C4-2B (cell line): ENCODE data around the gene OLFM1.
"Not testable (repeated sequence)": the region's sequence is repeated elsewhere in the genome, so short reads cannot be mapped to it uniquely, and the experiment has no call there.

Source experiments
- H3K27ac ChIP-seq: fragments of 450-650 bp; 2 replicates; pipeline ENCODE4 v1.5.1; 2017
- ZFX ChIP-seq: fragments of 450-650 bp; IDR thresholded peaks from 2 replicates; pipeline ENCODE4 v1.6.1; 2017
- TF ChIP-seq, protein P1 (sequence below): fragments of 450-650 bp; conservative IDR thresholded peaks from 2 replicates; pipeline ENCODE4 v1.5.1; 2017; ENCODE audit warnings: mild to moderate bottlenecking

OLFM1 gene

DNA sequence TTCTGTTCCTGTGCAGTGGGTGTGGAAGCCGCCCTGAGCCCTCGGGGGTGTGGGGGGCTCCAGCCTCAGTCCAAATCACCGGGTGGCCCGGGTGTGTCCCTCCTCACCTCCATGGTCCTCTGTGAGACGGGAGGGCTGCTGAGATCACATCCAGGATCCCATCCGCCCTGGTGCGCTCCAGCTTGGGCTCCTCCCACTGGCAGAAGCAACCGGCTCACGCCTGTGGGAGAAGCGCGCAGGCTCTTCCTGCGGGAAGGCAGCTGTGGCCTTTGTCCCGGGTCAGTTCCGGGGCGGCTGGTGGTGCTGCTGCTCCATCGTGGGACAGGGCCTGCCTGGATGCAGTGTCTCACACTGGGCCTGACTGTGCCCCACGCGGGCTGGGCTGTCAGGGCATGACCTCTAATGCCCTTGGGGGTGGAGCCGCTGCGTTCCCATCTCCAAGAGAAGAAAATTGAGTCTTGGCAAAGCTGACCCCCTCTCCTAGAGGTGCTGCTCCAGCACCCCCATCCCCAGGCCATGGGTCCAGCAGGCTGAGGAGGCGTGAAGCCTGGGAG is 18.5 kb downstream of the OLFM1 start:
- TF ChIP-seq ZFX = no peak
- TF ChIP-seq, protein P1, sequence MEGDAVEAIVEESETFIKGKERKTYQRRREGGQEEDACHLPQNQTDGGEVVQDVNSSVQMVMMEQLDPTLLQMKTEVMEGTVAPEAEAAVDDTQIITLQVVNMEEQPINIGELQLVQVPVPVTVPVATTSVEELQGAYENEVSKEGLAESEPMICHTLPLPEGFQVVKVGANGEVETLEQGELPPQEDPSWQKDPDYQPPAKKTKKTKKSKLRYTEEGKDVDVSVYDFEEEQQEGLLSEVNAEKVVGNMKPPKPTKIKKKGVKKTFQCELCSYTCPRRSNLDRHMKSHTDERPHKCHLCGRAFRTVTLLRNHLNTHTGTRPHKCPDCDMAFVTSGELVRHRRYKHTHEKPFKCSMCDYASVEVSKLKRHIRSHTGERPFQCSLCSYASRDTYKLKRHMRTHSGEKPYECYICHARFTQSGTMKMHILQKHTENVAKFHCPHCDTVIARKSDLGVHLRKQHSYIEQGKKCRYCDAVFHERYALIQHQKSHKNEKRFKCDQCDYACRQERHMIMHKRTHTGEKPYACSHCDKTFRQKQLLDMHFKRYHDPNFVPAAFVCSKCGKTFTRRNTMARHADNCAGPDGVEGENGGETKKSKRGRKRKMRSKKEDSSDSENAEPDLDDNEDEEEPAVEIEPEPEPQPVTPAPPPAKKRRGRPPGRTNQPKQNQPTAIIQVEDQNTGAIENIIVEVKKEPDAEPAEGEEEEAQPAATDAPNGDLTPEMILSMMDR = no peak
- H3K27ac ChIP-seq = no peak overlapping the region

DNA sequence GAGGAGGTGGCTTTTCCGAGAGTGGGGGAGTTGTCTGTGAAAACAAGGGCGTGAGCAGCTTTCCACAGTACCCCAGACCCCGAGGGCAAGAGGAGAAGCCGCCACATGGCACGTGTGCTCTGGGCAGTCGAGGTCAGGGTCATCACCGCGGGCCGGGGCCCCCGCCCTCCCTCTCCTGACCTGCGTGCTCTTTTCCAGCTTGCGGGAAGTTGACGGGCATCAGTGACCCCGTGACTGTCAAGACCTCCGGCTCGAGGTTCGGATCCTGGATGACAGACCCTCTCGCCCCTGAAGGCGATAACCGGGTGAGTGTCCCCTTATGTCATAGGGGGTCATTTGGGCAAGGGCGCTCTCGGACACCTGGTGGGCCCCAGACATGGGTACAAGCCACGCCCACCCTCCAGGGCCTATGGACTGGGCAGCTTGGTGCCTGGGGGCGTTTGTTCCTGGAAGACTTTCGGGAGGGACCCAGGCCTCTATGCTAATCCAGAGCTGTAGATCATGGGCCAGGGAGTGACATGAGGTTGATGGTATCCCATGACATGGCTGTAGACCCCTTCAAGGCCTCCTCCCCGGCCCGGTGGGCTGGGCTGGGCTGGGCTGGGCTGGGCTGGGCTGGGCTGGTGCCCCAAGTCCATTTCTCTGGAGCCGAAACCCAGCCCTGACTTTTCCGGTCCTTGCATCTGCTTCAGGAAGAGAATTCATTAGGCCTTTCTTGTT is 19.2 kb downstream of the OLFM1 start:
- no peak overlapping the region for H3K27ac ChIP-seq
- TF ChIP-seq, protein P1 = no peak
- no peak for TF ChIP-seq ZFX

DNA sequence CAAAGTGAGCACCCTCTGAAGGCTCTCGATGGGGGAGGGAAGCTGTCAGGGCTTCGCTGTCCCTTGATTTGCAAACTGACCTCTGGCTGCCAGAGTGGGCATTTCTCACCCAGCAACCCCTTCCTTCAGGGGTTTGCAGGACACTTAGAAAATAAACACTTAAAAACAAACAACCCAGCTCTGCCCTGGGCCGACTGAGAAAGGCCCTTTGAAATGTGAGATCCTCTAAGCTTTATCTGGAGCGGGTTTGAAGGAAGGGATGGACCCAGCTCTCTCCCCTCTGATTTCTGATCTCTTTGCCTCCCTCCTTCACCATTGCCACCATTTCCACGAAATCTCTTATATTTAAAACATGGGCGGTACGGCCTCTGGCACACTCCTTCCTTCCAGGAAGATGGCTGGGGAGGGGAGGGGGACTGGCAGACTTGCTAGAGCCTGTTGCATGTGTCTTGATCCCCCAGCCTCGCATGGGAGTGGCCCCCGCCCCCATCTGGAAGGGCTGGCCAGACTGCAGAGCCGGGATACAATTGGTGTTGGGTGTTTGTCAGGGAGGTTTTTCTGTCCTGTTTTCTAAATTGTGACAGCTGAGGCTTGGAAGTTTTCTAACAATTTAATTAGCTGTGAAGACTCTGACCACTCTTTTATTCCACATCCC is 20.2 kb downstream of the OLFM1 start:
- no peak overlapping the region for H3K27ac ChIP-seq
- no peak for TF ChIP-seq ZFX

DNA sequence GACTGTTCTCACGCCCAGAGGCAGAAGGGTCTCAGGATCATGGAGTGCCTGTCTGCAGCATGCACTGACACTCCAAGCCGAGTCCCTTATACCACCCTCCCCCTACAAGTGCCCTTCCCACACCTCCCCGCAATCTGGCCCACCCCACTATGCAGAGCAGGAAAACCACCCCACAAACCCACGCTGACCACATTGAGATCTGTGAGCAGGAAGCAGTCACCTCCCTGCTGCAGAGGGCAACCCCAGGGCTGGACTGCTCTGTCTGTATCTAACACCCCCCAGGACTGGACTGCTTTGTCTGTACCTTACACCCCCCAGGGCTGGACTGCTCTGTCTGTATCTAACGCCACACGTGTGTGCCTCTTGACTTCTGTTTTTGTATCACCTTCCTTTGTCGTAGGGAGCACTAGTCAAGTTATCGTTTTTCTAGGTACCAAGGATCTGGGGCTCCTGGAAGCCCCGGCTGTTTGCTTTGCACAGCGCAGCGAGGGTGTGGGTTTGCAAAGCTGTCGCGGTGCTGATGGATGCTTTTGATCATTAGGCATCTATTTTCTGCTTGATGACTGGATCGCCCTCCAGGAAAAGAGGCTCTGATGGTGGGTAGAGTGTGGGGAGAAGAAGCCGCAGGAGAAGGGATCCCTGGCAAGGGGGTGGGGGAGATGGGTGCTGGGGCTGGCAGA is 21.5 kb downstream of the OLFM1 start:
- no peak overlapping the region for H3K27ac ChIP-seq
- TF ChIP-seq, protein P1 = no peak
- no peak for TF ChIP-seq ZFX

DNA sequence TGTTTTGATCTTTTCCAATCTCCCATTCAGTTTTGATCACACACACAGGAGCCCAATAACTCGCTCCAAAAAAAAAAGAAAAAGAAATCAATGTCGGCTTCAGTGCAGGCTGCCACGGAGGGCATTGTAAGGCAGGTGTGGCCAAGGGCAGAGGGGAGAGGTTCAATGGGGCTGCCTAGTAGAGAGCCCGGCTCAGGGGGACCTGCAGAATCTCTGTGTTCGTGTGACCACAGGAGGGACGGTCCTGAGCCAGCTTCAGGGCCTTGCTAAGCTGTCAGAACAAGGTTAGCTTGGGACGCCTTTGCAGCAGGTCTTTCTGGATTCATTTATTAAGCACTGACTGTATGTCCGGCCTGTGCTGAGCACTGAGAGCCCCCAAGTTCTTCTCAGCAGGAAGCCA is 22.2 kb downstream of the OLFM1 start:
- H3K27ac ChIP-seq = no peak overlapping the region
- no peak for TF ChIP-seq ZFX
- TF ChIP-seq, protein P1 = no peak

DNA sequence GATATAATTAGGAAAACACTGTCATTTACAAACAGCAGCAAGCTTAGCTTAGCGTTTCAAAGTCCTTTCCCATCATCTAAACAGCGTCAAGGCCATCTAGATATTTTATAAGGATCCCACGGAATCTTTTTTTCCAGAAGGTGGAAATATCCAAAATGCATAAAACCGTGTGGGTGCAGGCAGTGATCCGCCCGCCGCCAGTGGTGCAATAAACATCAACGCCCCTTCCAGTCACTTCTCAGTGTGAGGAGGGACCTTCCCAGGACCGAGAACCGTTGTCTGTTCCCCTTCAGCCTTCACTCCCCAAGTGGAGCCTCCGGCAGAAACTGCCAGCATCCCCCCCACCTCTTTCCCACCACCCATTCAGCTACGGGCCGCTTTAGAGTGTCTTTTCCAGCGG is 22.9 kb downstream of the OLFM1 start:
- H3K27ac ChIP-seq = no peak overlapping the region
- TF ChIP-seq, protein P1 = no peak
- TF ChIP-seq ZFX = no peak

DNA sequence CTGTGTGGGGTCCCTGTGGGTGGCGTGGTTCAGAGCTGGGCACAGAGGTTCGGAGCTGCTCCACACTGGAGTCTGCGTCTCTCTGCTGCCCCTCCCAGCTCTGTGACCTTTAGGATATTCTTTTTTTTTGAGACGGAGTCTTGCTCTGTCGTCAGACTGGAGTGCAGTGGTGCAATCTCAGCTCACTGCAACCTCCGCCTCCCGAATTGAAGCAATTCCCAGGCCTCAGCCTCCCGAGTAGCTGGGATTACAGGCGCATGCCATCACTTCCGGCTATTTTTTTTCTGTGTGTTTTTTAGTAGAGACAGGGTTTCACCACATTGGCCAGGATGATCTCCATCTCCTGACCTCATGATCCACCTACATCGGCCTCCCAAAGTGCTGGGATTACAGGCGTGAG is 24.1 kb downstream of the OLFM1 start:
- not testable (repeated sequence) for H3K27ac ChIP-seq

DNA sequence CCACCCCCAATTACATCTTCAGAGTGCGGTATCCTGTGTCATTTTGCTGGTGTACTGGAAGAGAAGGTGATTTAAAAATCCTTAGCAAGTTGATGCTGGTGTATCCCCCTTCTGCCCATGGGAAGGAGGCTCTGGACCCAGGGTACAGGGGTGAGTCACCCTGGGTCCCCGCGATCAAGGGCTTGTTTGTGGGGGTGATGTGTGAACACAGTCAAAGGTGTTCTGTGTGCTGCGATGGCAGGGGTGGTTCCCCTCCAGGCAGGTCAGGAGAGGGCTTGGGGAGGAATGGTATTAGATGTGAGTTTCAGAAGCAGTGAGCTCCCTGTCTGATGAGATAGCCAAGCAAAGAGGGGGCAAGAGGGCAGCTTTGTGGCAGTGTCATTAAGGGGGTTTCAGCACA is 28.9 kb downstream of the OLFM1 start:
- H3K27ac ChIP-seq = no peak overlapping the region
- TF ChIP-seq, protein P1 = no peak
- TF ChIP-seq ZFX = no peak
